NCI-H748 treated with DMSO at 0.1 percent for 48 hours (cell line): ENCODE results near the gene GSE1.

Experiments used
- DNase-seq: peaks from one replicate; lab custom pipeline; 2025; lab: John Stamatoyannopoulos, UW

The GSE1 gene

DNA sequence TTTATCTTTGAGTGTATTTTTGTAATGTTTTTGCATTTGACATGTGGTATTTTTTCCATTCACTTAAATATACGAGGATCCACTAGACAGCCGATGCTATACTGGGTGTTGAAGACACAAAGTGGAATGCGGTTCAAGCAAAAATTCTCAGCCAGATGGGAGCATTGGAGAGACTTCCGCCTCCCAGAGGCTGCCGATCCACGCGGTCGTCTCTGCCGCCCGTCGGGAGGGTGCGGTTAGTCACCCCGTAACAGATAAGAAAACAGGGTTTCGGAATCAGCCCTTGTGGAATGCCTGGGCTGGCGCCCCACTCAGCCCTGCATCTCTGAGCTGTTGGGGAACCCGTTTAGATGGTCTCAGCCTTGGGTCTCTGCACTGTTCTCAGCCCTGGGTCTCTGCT is 7.3 kb downstream of the GSE1 start:
- DNase-seq = no peak

DNA sequence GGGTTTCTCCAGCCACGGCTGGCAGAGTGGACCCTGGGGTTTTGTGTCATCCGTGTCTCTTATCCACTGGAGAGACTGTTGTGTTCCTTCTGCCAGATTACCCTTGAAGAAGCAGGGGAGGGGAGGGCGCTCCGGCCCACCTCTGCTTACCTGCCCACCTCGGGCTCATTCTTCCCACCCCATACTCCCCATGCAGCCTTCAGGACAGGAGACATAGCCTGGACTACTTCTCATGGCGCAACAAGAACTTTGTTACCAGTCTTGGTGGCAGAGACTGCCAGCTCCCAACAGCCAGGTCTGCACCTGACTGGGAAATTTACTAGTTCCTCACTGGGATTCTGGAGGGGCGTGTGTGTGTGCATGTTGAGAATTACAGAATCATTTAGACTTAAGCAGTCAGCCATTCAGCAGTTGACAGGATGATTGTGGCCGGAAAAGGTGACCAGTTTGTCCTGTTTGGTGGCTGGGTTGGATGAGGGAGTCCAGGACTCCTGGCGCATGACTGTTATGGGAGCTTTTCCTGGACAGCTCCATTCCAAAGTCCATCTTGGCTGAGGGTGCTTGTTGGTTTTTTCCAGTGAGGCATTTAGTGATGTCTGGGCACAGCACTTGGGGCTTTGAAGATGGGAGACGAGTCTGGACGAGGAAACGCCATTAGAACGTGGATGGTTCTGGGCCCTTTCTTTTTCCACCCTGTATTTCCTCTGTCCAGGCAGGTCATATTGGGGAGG is 8.7 kb downstream of the GSE1 start:
- DNase-seq = no peak

- no peak for DNase-seq
Measured at GRCh38 chr16:85622683-85623082, 9.6 kb downstream of the GSE1 start.

DNA sequence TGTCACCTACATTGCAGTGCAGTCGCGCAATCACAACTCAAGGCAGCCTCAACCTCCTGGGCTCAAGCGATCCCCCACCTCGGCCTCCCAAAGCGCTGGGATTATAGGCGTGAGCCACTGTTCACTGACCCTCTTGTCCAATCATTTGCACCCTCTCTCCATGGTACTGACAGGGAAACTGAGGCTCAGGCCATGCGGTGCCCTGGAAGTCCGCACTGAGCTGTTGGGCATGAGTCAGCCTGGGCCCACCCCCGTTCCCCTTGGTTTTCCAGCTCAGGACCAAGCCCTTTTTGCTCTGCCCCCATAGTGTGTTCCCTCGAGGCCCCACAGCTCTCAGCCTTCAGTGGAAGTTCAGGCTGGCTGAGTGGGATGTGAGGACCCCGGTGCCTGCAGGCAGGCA is 10.1 kb downstream of the GSE1 start:
- no peak for DNase-seq

DNA sequence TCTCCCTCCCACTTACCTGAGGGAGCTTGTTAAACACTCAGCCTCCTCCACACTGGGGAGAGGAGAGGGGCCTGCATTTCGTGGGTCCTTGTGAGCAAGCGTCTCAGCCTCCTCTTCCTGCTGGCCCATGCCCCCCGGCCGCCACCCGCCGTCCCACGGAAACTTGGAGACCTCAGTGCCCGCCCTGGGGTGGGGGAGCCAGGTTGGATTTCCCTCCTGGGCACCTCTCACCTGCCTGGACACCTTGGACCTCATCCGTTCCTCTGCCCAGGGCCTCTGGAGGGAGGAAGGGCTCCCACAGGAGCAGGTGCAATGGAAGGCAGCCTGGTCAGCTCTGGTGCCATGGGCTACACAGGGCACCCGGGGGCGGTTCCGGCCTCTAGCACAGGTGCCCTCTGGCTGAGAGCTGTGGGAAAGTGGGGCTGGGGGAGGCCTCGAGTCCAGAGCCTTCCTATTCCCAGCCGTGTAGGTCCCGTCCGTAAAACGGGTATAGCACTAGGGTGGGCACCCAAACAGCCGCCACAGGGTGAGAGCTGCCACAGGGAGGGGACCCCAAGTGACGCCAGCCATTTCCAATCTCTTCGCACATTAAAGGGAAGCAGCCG is 11.0 kb downstream of the GSE1 start:
- DNase-seq = no peak

GRCh38 chr16:85624646-85625045 is 11.5 kb downstream of the GSE1 start:
- no peak for DNase-seq

GRCh38 chr16:85625053-85625452 is 11.9 kb downstream of the GSE1 start:
- peak; percentile 12 for DNase-seq

GRCh38 chr16:85625485-85626117 is 12.5 kb downstream of the GSE1 start:
- DNase-seq = no peak

GRCh38 chr16:85626191-85626981 is 13.3 kb downstream of the GSE1 start:
- peak; percentile 80 for DNase-seq

GRCh38 chr16:85627089-85627488 is 14.0 kb downstream of the GSE1 start:
- no peak for DNase-seq

DNA sequence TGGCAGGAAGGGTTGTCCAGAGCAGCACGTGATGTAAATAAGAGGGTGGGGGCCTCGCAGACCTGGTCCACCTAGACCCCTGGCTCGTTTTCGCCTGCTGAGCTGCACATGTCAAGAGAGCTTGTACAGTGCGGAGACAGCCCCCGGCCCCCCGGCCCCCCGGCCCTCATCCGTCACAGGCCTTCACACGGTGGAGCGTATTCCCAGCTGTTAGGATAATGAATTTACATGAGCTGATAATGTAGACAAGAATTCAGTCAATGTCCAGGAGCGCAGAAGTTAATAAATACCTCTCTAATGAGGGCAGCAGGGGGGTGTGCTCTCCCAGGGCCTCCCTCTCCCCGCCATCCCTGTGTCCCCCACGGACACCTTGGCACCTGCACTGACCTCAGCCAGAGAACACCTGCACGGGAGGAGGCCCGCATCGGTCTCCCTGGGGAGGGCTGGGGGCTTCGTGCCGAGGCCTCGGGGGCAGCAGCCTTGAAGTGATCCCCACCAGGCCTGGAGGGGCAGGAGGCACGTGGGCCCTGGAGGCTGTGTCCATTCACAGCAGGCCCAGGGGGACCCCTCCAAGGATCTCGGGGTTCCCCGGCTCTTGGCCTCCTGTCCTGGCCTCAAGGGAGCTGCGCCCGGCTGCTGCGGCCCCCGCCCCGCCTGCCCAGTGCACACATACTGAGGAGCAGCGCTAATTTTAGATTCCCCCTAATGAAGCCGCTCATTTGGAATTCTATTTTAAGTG is 14.6 kb downstream of the GSE1 start:
- DNase-seq = no peak

DNA sequence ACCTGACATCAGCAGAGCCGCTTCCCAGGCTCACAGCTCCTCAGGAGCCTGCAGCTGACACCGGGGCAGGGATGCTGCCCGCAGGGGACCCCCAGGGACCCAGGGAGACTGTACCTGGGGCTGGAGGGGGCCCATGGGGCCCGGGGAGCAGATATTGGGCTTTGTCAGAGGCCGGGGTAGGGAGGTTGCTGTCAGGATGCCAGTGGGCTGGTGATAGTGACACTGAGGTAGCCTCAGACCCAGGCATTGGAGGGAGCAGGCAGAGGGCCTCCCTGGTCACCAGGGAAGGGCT is 15.1 kb downstream of the GSE1 start:
- no peak for DNase-seq

DNA sequence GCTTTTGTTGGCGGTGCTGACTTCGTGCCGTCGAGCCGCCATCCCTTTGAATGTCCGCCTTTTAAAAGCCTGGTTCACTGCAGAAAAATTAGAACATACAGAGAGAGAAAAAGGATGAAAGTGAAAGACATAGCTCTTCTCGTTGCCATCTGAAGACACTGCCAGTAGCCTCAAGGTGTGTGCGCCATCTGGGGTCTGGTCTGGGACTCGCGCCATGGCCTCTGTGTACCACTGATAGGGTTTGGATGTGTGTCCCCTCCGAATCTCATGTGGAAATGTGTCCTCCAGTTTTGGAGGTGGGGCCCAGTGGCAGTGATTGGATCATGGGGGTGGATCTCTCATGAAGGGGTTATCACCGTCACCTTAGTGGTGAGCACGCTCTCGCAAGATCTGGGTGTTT is 15.5 kb downstream of the GSE1 start:
- DNase-seq = no peak

DNA sequence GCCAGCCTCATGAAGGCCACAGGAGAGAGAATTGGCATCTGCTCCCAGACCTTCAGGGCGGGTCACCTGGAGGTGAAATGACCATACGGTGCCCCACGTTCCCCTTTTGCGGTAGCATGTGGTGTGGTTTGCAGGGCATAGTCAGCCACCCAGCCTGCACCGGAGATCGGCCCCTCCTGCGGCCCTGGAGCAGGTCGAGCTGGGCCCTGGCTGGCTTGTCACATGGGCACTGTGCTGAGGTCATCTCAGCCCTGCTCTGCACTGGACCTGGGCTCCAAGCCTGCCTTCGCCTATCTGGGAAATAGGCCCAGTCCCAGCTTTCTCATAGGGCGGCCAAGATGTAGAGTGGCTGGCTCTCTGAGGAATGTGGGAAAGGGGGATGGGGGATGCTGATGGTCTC is 16.2 kb downstream of the GSE1 start:
- no peak for DNase-seq

DNA sequence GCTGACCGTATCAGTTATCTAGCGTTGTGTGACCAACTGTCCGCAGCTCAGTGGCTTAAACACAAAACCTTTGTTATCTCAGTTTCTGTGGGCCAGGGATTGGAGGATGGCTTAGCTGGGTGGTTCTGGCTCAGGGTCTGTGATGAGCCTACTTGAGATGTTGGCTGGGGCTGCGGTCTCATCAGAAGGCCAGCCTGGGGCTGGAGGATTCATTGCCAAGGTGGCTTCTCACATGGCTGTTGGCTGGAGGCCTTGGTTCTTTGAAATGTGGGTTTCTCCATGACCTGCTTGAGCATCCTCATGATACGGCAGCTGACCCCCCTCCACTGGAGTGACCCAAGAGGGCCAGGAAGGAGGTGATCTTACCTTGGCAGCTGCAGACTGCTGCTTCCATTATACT is 16.7 kb downstream of the GSE1 start:
- no peak for DNase-seq

DNA sequence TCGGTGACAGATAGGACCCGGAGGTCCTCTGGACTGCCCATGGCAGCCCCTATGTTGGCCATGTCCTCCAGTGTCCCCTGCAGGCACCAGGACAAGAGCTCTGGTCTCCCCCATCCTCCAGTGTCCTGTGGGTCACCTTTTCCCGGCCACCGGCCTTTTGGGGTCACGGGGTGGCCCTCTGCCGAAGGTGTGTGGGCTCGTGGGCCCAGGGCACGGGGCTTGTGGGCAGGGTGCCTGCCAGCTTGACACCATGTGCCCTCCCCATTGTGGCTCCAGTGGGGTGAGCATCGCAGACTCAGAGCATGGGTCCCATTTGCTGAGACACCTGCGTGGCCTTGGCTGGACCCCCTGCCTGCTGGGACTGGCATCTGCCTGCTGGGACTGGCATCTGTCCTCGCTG is 18.1 kb downstream of the GSE1 start:
- DNase-seq = no peak

DNA sequence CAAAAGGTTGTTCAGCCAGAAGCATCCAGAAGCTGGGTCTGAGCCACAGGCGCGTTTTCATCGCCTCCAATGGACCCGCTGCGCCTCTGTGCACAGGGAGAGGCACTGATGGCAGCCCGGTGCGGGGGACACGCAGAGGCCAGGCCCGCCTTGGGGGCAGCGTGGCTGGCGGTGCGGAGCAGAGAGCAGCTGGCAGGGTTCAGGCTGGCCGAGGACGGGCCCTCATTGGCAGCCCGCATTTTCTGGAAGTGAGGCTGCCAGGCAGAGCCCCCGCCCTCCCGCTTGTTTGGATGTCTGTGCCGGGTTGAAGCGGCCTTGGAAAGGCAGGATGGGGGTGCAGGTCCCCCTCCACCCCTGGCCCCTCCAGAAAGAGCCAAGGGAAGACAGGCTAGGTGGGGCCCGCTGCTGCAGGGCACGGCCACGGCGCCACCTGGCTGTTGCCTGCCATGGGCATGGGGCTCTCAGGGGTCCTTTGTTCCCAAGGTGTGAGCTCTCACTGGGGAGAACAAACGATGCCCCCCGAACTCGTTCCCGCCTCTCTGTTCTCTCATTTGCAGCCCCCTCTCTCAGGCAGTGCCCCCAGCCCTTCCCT is 18.8 kb downstream of the GSE1 start:
- no peak for DNase-seq

GRCh38 chr16:85632709-85633437 is 19.8 kb downstream of the GSE1 start:
- DNase-seq = no peak

GRCh38 chr16:85633438-85633743 is 20.3 kb downstream of the GSE1 start:
- no peak for DNase-seq

- DNase-seq = no peak
Measured at GRCh38 chr16:85633888-85634287, 20.8 kb downstream of the GSE1 start.
